Cortex of kidney (tissue), 1 donor: Measurements from ENCODE around the gene TBX21.

Source experiments
- DNase-seq: peaks from one replicate; lab custom pipeline; 2025; lab: John Stamatoyannopoulos, UW

The TBX21 gene

GRCh38 chr17:47697906-47698711 is 34.9 kb upstream of the TBX21 start:
- no peak for DNase-seq

GRCh38 chr17:47698749-47699535 is 34.1 kb upstream of the TBX21 start:
- DNase-seq = no peak

- no peak for DNase-seq
Measured at GRCh38 chr17:47699536-47699840, 33.5 kb upstream of the TBX21 start.

GRCh38 chr17:47700471-47701449 is 32.3 kb upstream of the TBX21 start:
- no peak for DNase-seq

GRCh38 chr17:47701608-47702007 is 31.4 kb upstream of the TBX21 start:
- no peak for DNase-seq

- DNase-seq = no peak
Measured at GRCh38 chr17:47702391-47702995, 30.5 kb upstream of the TBX21 start.

- DNase-seq = no peak
Measured at GRCh38 chr17:47703191-47703591, 29.8 kb upstream of the TBX21 start.

- no peak for DNase-seq
Measured at GRCh38 chr17:47703671-47704070, 29.4 kb upstream of the TBX21 start.

- DNase-seq = no peak
Measured at GRCh38 chr17:47704116-47704515, 28.9 kb upstream of the TBX21 start.

GRCh38 chr17:47704736-47705135 is 28.3 kb upstream of the TBX21 start:
- no peak for DNase-seq

GRCh38 chr17:47705536-47706530 is 27.2 kb upstream of the TBX21 start:
- DNase-seq = no peak

- DNase-seq = no peak
Measured at GRCh38 chr17:47707056-47707804, 25.8 kb upstream of the TBX21 start.

- no peak for DNase-seq
Measured at GRCh38 chr17:47707884-47708283, 25.2 kb upstream of the TBX21 start.

- no peak for DNase-seq
Measured at GRCh38 chr17:47708312-47708863, 24.6 kb upstream of the TBX21 start.

- no peak for DNase-seq
Measured at GRCh38 chr17:47708864-47709541, 24.0 kb upstream of the TBX21 start.

- no peak for DNase-seq
Measured at GRCh38 chr17:47709594-47709993, 23.4 kb upstream of the TBX21 start.

GRCh38 chr17:47711366-47712099 is 21.5 kb upstream of the TBX21 start:
- DNase-seq = no peak

- no peak for DNase-seq
Measured at GRCh38 chr17:47712330-47713023, 20.6 kb upstream of the TBX21 start.
